ENCODE results near the gene RERE.

Gene RERE

DNA sequence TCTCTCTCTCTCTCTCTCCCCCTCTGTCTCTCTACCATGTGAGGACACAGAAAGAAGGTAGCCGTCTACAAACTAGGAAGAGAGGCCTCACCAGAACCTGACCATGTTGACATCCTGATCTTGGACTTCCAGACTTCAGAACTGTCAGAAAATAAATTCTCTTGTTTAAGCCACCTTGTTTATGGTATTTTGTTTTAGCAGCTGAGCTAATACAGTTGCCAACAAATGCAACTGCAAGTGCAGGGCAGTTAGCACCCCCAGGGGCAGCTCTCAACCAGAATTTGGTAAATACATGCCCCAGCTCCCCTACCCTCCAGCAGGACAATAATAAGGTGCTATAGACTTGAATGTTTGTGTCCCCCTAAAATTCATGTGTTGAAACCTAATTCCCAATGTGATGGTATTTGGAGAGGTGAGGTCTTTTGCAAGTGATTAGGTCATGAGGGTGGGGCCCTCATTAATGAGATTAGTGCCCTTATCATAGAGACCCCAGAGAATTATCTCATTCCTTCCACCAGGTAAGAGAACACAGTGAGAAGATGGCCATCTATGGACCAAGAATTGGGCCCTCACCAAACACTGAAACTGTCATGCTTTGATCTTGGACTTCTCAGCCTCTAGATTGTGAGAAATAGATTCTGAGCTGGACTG lies 506.2 kb downstream of the RERE start:
- DNase-seq (ENCODE audit: low read depth in 3 of 3), result no peak

DNA sequence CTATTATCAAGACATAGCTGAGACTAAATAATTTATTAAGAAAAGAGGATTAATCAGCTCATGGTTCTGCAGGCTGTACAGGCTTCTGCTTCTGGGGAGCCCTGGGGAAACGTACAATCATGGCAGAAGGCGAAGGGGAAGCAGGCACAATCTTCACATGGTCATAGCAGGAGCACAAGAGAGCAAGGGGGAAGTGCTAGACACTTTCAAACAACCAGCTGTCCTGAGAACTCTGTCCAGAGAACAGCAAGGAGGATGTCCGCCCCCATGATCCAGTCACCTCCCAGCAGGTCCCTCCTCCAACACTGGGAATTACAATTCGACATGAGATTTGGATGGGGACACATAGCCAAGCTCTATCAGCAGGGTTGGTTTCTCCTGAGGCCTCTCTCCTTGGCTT lies 509.8 kb downstream of the RERE start:
- no peak for DNase-seq (ENCODE audit: low read depth in 3 of 3)

DNA sequence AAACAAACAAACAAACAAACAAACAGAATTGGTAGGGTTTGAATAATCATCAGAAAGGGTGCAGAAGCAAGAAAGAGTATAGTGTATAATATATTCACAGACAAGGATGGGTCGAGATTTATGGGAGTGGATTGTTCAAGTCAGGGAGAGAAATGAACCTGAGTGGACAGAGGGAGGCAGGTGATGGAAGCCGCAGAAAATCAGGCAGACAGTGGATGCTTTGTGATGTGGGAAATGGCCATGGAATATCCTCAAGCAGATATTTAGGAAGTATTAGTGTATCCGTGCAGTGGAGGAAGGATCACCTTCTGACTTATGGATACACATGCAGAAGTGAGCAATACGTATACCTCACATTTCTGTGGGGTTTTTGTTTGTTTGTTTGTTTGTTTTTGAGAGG lies 513.6 kb downstream of the RERE start:
- no peak for DNase-seq (ENCODE audit: low read depth in 3 of 3)

DNA sequence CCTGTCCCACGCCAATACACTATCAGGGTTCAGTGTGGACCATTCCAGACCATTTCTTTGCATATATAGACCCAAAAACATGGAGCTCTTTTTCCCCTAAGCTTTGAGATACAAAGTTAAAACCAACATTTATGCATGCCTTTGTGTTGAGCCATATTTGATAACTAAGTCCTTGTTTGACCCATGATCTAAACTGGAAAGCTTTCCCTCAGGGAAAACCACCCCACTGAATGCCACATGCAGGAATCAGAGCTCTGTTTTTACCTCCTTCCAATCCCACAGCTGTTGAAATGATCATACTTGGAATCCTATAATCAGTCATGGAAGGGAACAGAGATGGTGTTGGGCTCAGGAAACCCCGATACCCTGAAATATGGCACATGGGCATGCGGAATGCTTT lies 514.3 kb downstream of the RERE start:
- DNase-seq (ENCODE audit: low read depth in 3 of 3), result no peak
